B cell (primary cell): ENCODE measurements around the gene STMN3. TPM values are rescaled to one million over a fixed set of nuclear protein-coding genes. Genes with fewer than 3 reads are reported as not detected.

Source experiments
- ATAC-seq: fragments of 200-7000 bp; cut with Tn5 transposase; one replicate; pipeline ENCODE4 v1.10.0; 2021; ENCODE audit warnings: low read depth, mild to moderate bottlenecking, moderate number of reproducible peaks, moderate library complexity
- CTCF ChIA-PET: fragments of 350-600 bp; sonication (Branson Sonifier 250); formaldehyde crosslinking; loops from one replicate; lab custom pipeline; 2021; ENCODE audit warnings: antibody characterized with exemption, inconsistent platforms; lab: Charles Lee
- POLR2A ChIA-PET: fragments of 350-600 bp; sonication (Branson Sonifier 250); formaldehyde crosslinking; loops from one replicate; lab custom pipeline; 2021; ENCODE audit warnings: antibody characterized with exemption; lab: Charles Lee
- DNase-seq: peaks from one replicate; pipeline ENCODE4 v3.0.0; 2013
- H2AFZ ChIP-seq: 2 replicates; pipeline ENCODE4 v1.6.1; 2012; ENCODE audit warnings: mild to moderate bottlenecking, low read depth, low read length; ENCODE audit not compliant: insufficient read depth, poor library complexity, severe bottlenecking
- H3K27ac ChIP-seq, 2 donors: 1 replicate in 1 of 2; 2 replicates in 1 of 2; pipeline ENCODE4 v1.5.1; 2012 to 2013; ENCODE audit warnings: low read length in 2 of 2, mild to moderate bottlenecking in 2 of 2, moderate library complexity in 1 of 2
- H3K27me3 ChIP-seq, 4 experiments: fragments of 200-600 bp in 1 of 4; sonication (generic) in 1 of 4; replicated peaks in 1 of 4; 1 replicate in 2 of 4; 2 replicates in 2 of 4; pipeline versions ENCODE4 v1.6.1 to v1.7.0; 2013 to 2016; ENCODE audit warnings: low read length in 3 of 4, mild to moderate bottlenecking in 2 of 4, mixed read lengths in 1 of 4, moderate library complexity in 1 of 4; ENCODE audit not compliant: insufficient read depth in 4 of 4, control insufficient read depth in 3 of 4; ENCODE audit errors: control extremely low read depth in 1 of 4
- H3K36me3 ChIP-seq, 2 experiments: replicated peaks in 1 of 2; 1 replicate in 1 of 2; 2 replicates in 1 of 2; pipeline versions ENCODE4 v1.6.1 to v1.7.1; 2013; ENCODE audit warnings: low read length in 1 of 2; ENCODE audit not compliant: insufficient read depth in 2 of 2, control insufficient read depth in 1 of 2; ENCODE audit errors: control extremely low read depth in 1 of 2, extremely low read depth in 1 of 2
- H3K4me1 ChIP-seq, 2 donors: fragments of 200-600 bp in 1 of 2; sonication (generic) in 1 of 2; 1 replicate in 1 of 2; 2 replicates in 1 of 2; pipeline versions ENCODE4 v1.5.1 to v1.6.1; 2013 to 2017; ENCODE audit warnings: low read length in 2 of 2; ENCODE audit not compliant: control insufficient read depth in 2 of 2, insufficient read depth in 2 of 2
- H3K4me2 ChIP-seq: replicated peaks from 2 replicates; pipeline ENCODE3; 2012; ENCODE audit warnings: mild to moderate bottlenecking, low read depth, low read length; ENCODE audit not compliant: poor library complexity, severe bottlenecking
- H3K4me3 ChIP-seq, 5 experiments: fragments of 200-600 bp in 1 of 5; sonication (generic) in 1 of 5; 1 replicate in 3 of 5; 2 replicates in 2 of 5; pipeline versions ENCODE4 v1.5.1 to v1.7.0; 2011 to 2016; ENCODE audit warnings: low read length in 4 of 5, mild to moderate bottlenecking in 4 of 5, low read depth in 2 of 5, control low read depth in 1 of 5, moderate library complexity in 1 of 5; ENCODE audit not compliant: insufficient read depth in 1 of 5; ENCODE audit errors: control extremely low read depth in 1 of 5, extremely low read depth in 1 of 5
- H3K79me2 ChIP-seq: fragments of 200-600 bp; sonication (generic); one replicate; pipeline ENCODE4 v1.6.0; 2016; ENCODE audit warnings: low read length; ENCODE audit not compliant: control insufficient read depth, insufficient read depth
- H3K9ac ChIP-seq: fragments of 200-600 bp; sonication (generic); 2 replicates; pipeline ENCODE4 v1.6.1; 2017; ENCODE audit warnings: mild to moderate bottlenecking, low read length, moderate library complexity
- H3K9me3 ChIP-seq, 3 donors: one replicate each; pipeline versions ENCODE4 v1.6.1 to v1.7.1; 2013; ENCODE audit warnings: low read length in 2 of 3; ENCODE audit not compliant: control insufficient read depth in 2 of 3, insufficient read depth in 1 of 3; ENCODE audit errors: control extremely low read depth in 1 of 3
- H4K20me1 ChIP-seq: 2 replicates; pipeline ENCODE4 v1.6.0; 2012; ENCODE audit warnings: mild to moderate bottlenecking, low read length; ENCODE audit not compliant: insufficient read depth, control insufficient read depth, poor library complexity, severe bottlenecking
- H3K27ac Mint-ChIP-seq: one replicate; pipeline ENCODE4 v1.8.0; 2021; ENCODE audit warnings: mixed read lengths
- H3K27me3 Mint-ChIP-seq: one replicate; pipeline ENCODE4 v1.8.0; 2021; ENCODE audit warnings: mixed read lengths
- H3K4me1 Mint-ChIP-seq: one replicate; pipeline ENCODE4 v1.8.0; 2021; ENCODE audit warnings: mixed read lengths
- H3K4me3 Mint-ChIP-seq: one replicate; pipeline ENCODE4 v1.8.0; 2021; ENCODE audit warnings: mixed read lengths
- H3K9me3 Mint-ChIP-seq: one replicate; pipeline ENCODE4 v1.8.0; 2022; ENCODE audit warnings: mixed read lengths; ENCODE audit not compliant: insufficient read depth
- EZH2 ChIP-seq: IDR thresholded peaks from 2 replicates; pipeline ENCODE4 v1.6.1; 2012; ENCODE audit warnings: borderline replicate concordance, low read depth, mild to moderate bottlenecking, moderate library complexity, low read length; ENCODE audit not compliant: insufficient read depth, poor library complexity, severe bottlenecking
- WGBS: methylation state at CpG from one replicate; pipeline ENCODE4 v1.1.5; 2013; ENCODE audit warnings: missing lambda C conversion rate; ENCODE audit not compliant: insufficient coverage; 5-methylcytosine and 5-hydroxymethylcytosine counted together
- intact Hi-C: fragments of 100-400 bp; cut with micrococcal nuclease; formaldehyde crosslinking; loops from one replicate; pipeline ENCODE4 v1.10.0; 2022
- polyA plus RNA-seq: library from polyadenylated mRNA; depleted of rRNA; stranded (reverse); fragments of >200 nt; gene quantifications from 2 replicates; pipeline ENCODE4 v1.2.3, GENCODE V29; 2012
- total RNA-seq, 2 donors: library from RNA; stranded (reverse); fragments of 120-200 nt in 1 of 2; gene quantifications; 1 replicate in 1 of 2; 2 replicates in 1 of 2; pipeline versions ENCODE4 v1.2.3 to v1.2.4, GENCODE V29; 2013 to 2022
- TF ChIP-seq, protein P1 (sequence below): fragments of 200-600 bp; IDR thresholded peaks from one replicate; pipeline ENCODE4 v1.8.0; 2022; ENCODE audit warnings: antibody characterized with exemption, mild to moderate bottlenecking

The STMN3 gene
- total and polyA plus RNA-seq, 2 donors (not counting 1 experiment from before 2014, with no cell fraction given): 35.0 to 59.4 TPM

DNA sequence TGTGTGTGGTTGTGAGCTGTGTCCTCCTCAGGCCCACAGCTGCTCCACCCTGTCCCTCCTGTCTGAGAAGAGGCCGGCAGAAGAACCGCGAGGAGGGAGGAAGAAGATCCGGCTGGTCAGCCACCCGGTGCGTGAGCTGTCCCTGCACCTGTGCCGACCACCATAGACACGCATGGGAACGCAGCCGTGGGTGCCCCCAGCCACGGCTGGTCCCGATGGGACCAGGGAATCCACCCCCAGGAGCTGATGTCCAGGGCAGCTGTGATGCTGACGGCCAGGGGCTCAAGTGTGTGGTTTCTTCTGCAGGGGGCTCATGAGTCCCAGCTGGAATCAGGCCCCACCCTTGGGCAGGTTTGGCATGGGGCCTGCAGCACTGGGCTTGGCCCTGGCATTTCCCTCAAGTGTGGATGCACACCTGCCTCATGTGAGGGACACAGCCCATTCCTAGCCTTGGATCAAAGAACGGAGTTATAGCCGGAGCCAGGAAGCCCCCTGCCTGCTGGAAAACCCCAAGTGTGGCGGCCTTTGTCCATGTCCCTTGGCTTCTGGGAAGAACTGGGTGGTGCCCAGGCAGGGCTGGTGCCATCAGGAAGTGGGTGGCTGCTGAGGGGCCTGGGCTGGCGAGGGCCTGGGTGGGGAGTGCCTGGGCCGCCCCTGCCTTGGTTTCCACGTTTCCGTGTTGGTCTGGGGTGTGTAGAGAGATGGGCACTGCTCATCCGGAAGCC lies 38.6 kb upstream of the STMN3 start:
- DNase-seq: no peak
- Histone ChIP-seq H3K4me3 (no peak overlapping the region), H3K9me3 (peaks cover 0 to 5% (median 0%) of the 10 kb centered on the region in 3 donors), H3K4me2 (no peak overlapping the region), H4K20me1 (peaks cover 21% of the 10 kb centered on the region), H3K27me3 (peaks cover 0 to 4% (median 0%) of the 10 kb centered on the region in 4 experiments), H2AFZ (no peak overlapping the region), H3K36me3 (peaks cover 0 to 5% of the 10 kb centered on the region in 2 experiments), H3K27ac (no peak overlapping the region), H3K4me1 (peaks cover 11 to 20% of the 10 kb centered on the region in 2 donors), H3K9ac (no peak overlapping the region), H3K79me2 (no peaks in the 10 kb centered on the region)
- Mint-ChIP-seq H3K9me3 (no peaks in the 10 kb centered on the region), H3K27ac (peak overlapping the region; percentile 26), H3K4me3 (no peak overlapping the region), H3K27me3 (no peaks in the 10 kb centered on the region), H3K4me1 (peaks cover 10% of the 10 kb centered on the region)
- TF ChIP-seq EZH2: no peak
- TF ChIP-seq, protein P1, sequence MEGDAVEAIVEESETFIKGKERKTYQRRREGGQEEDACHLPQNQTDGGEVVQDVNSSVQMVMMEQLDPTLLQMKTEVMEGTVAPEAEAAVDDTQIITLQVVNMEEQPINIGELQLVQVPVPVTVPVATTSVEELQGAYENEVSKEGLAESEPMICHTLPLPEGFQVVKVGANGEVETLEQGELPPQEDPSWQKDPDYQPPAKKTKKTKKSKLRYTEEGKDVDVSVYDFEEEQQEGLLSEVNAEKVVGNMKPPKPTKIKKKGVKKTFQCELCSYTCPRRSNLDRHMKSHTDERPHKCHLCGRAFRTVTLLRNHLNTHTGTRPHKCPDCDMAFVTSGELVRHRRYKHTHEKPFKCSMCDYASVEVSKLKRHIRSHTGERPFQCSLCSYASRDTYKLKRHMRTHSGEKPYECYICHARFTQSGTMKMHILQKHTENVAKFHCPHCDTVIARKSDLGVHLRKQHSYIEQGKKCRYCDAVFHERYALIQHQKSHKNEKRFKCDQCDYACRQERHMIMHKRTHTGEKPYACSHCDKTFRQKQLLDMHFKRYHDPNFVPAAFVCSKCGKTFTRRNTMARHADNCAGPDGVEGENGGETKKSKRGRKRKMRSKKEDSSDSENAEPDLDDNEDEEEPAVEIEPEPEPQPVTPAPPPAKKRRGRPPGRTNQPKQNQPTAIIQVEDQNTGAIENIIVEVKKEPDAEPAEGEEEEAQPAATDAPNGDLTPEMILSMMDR: no peak
- CTCF ChIA-PET: no interaction called here
- 75% methylated on average over 21 of the region's 21 CpGs for WGBS
- POLR2A ChIA-PET: no interaction called here
- intact Hi-C loops: no loop called here
- ATAC-seq: no peak
